SU-DHL-6 (cell line): ENCODE data around the gene CD1B.
A peak's percentile ranks its signal among the peaks of the same experiment; 100 is the strongest.

Source experiments
- H2AFZ ChIP-seq: fragments of 200-600 bp; sonication (generic); 2 replicates; pipeline ENCODE4 v1.6.1; 2014; ENCODE audit warnings: low read depth, mild to moderate bottlenecking, moderate library complexity, mixed read lengths, antibody characterized with exemption, low read length; ENCODE audit not compliant: severe bottlenecking
- H3F3A ChIP-seq: fragments of 200-600 bp; shearing (Covaris generic); 2 replicates; pipeline ENCODE4 v1.6.0; 2016; ENCODE audit warnings: antibody characterized with exemption, mild to moderate bottlenecking; ENCODE audit not compliant: insufficient read depth
- H3K27ac ChIP-seq: fragments of 200-600 bp; sonication (generic); 2 replicates; pipeline ENCODE4 v1.5.1; 2016; ENCODE audit warnings: low read depth, mild to moderate bottlenecking, low read length, moderate library complexity, mixed read lengths
- H3K27me3 ChIP-seq: fragments of 200-600 bp; sonication (generic), shearing (Covaris generic); 2 replicates; pipeline ENCODE4 v1.6.0; 2014; ENCODE audit warnings: mild to moderate bottlenecking, low read length
- H3K36me3 ChIP-seq: fragments of 200-600 bp; sonication (generic); 2 replicates; pipeline ENCODE4 v1.6.1; 2014; ENCODE audit warnings: mild to moderate bottlenecking, low read length, mixed read lengths
- H3K4me2 ChIP-seq: fragments of 300-600, 200-600 bp; shearing (Covaris generic), sonication (generic); 2 replicates; pipeline ENCODE4 v1.6.0; 2014; ENCODE audit warnings: low read length, low read depth, mild to moderate bottlenecking; ENCODE audit not compliant: poor library complexity, severe bottlenecking
- H3K4me3 ChIP-seq: fragments of 200-600 bp; sonication (generic); 2 replicates; pipeline ENCODE4 v1.5.1; 2014; ENCODE audit warnings: antibody characterized with exemption, low read length, mild to moderate bottlenecking, mixed read lengths; ENCODE audit not compliant: insufficient read depth, poor library complexity, severe bottlenecking
- H3K79me2 ChIP-seq: fragments of 200-600 bp; sonication (generic); 2 replicates; pipeline ENCODE4 v1.6.1; 2014; ENCODE audit warnings: mild to moderate bottlenecking, low read length, moderate library complexity; ENCODE audit not compliant: insufficient read depth
- H3K9ac ChIP-seq: fragments of 200-600 bp; sonication (generic); 2 replicates; pipeline ENCODE4 v1.7.0; 2014; ENCODE audit warnings: mild to moderate bottlenecking, low read length
- H3K9me2 ChIP-seq: fragments of 200-600 bp; sonication (generic); replicated peaks from 2 replicates; pipeline ENCODE4 v1.6.1; 2014; ENCODE audit warnings: low read length; ENCODE audit not compliant: insufficient read depth
- H3K9me3 ChIP-seq: fragments of 200-600 bp; sonication (generic); 2 replicates; pipeline ENCODE4 v1.6.1; 2014; ENCODE audit warnings: low read length, mixed read lengths; ENCODE audit not compliant: insufficient read depth
- H4K20me1 ChIP-seq: fragments of 200-600 bp; sonication (generic); 2 replicates; pipeline ENCODE4 v1.6.1; 2014; ENCODE audit warnings: low read depth, mild to moderate bottlenecking, antibody characterized with exemption, low read length, moderate library complexity, mixed read lengths
- EZH2phosphoT487 ChIP-seq: fragments of 200-600 bp; sonication (generic), shearing (Covaris generic); conservative IDR thresholded peaks from 2 replicates; pipeline ENCODE4 v1.6.1; 2018; ENCODE audit warnings: mild to moderate bottlenecking, antibody characterized with exemption, low read length, moderate library complexity, mixed read lengths
- TF ChIP-seq, protein P1 (sequence below): fragments of 200-600 bp; sonication (generic); IDR thresholded peaks from one replicate; pipeline ENCODE4 v1.5.1; 2017; ENCODE audit warnings: antibody characterized with exemption, mild to moderate bottlenecking, low read length, moderate library complexity; ENCODE audit not compliant: insufficient read depth, poor library complexity, severe bottlenecking

CD1B gene

DNA sequence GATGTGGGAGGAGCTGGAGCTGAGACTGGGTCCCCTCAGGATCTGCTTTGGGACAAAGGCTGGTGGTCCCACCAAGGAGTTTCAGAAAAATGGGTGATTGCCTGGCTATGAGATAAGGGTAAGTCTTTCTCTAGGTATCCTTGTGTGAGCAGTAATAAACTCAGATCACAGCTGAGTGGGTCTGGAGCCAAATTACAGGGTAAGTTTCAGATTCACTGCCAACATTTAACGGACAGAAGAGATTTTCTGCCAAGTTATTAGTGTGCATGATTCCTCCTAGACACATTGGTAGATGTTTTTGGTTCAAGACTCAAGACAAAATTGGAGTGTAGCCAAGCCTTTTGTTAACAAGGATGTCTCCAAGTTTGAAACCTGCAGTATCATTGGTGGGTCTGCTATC, 7.5 kb downstream of the CD1B start:
- Histone ChIP-seq H3K36me3 (no peaks in the 10 kb centered on the region), H2AFZ (no peak overlapping the region), H3K4me3 (no peak overlapping the region), H3F3A (no peaks in the 10 kb centered on the region), H3K79me2 (no peaks in the 10 kb centered on the region), H3K9me2 (no peaks in the 10 kb centered on the region), H3K9ac (no peak overlapping the region), H3K27me3 (no peaks in the 10 kb centered on the region), H3K9me3 (no peaks in the 10 kb centered on the region), H4K20me1 (no peaks in the 10 kb centered on the region), H3K27ac (no peak overlapping the region), H3K4me2 (no peak overlapping the region)
- TF ChIP-seq, protein P1, sequence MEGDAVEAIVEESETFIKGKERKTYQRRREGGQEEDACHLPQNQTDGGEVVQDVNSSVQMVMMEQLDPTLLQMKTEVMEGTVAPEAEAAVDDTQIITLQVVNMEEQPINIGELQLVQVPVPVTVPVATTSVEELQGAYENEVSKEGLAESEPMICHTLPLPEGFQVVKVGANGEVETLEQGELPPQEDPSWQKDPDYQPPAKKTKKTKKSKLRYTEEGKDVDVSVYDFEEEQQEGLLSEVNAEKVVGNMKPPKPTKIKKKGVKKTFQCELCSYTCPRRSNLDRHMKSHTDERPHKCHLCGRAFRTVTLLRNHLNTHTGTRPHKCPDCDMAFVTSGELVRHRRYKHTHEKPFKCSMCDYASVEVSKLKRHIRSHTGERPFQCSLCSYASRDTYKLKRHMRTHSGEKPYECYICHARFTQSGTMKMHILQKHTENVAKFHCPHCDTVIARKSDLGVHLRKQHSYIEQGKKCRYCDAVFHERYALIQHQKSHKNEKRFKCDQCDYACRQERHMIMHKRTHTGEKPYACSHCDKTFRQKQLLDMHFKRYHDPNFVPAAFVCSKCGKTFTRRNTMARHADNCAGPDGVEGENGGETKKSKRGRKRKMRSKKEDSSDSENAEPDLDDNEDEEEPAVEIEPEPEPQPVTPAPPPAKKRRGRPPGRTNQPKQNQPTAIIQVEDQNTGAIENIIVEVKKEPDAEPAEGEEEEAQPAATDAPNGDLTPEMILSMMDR = no peak
- TF ChIP-seq EZH2phosphoT487 = no peak

DNA sequence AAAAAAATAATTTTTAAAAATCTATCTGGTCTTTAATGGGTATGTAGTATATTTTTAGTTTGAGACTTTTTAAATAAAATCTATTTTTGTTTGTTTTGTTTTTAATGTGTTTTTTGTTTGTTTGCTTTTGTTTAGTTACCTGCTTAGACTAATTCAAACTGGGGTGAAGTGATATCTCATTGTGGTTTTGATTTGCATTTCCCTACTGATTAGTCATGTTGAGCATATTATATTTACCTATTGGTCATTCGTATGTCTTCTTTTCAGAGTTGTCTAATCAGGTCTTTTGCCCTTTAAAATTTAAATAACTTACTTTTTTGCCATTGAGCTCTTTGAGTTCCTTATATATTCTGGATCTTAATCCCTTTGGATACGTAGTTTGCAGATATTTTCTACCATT, 20.3 kb downstream of the CD1B start:
- H3F3A ChIP-seq = peaks cover 11% of the 10 kb centered on the region; the same call in 1 of the 2 replicates
- H3K9me3 ChIP-seq = no peaks in the 10 kb centered on the region
- peak overlapping the region; percentile 36 for H3K4me2 ChIP-seq
- no peaks in the 10 kb centered on the region for H4K20me1 ChIP-seq
- no peak for TF ChIP-seq EZH2phosphoT487
- TF ChIP-seq, protein P1 = no peak
- H3K79me2 ChIP-seq = no peaks in the 10 kb centered on the region
- H3K9ac ChIP-seq = no peak overlapping the region
- H3K36me3 ChIP-seq = no peaks in the 10 kb centered on the region
- no peak overlapping the region for H3K4me3 ChIP-seq
- peak overlapping the region; percentile 72 for H3K27ac ChIP-seq
- no peak overlapping the region for H2AFZ ChIP-seq
- H3K9me2 ChIP-seq = no peaks in the 10 kb centered on the region
- H3K27me3 ChIP-seq = no peaks in the 10 kb centered on the region

DNA sequence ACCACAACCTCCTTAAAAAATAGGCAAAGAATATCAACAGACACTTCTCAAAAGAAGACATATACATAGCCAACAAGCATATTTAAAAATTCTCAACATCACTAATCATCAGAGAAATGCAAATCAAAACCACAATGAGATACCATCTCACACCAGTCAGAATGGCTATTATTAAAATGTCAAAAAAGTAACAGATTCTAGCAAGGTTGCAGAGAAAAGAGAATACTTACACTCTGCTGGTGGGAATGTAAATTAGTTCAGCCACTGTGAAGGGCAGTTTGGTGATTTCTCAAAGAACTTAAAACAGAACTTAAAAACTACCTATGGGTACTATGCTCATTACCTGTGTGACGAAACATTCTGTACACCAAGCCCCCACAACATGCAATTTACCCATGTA, 20.7 kb downstream of the CD1B start:
- H3K27me3 ChIP-seq = no peaks in the 10 kb centered on the region
- H4K20me1 ChIP-seq = no peaks in the 10 kb centered on the region
- TF ChIP-seq, protein P1 = no peak
- TF ChIP-seq EZH2phosphoT487 = no peak
- no peaks in the 10 kb centered on the region for H3K36me3 ChIP-seq
- no peak overlapping the region for H3K4me3 ChIP-seq
- no peaks in the 10 kb centered on the region for H3K79me2 ChIP-seq
- H2AFZ ChIP-seq = no peak overlapping the region
- H3F3A ChIP-seq = peaks cover 11% of the 10 kb centered on the region; the same call in 1 of the 2 replicates
- no peaks in the 10 kb centered on the region for H3K9me3 ChIP-seq
- peak overlapping the region; percentile 72 for H3K27ac ChIP-seq
- no peak overlapping the region for H3K9ac ChIP-seq
- H3K9me2 ChIP-seq = no peaks in the 10 kb centered on the region
- peak overlapping the region; percentile 36 for H3K4me2 ChIP-seq

DNA sequence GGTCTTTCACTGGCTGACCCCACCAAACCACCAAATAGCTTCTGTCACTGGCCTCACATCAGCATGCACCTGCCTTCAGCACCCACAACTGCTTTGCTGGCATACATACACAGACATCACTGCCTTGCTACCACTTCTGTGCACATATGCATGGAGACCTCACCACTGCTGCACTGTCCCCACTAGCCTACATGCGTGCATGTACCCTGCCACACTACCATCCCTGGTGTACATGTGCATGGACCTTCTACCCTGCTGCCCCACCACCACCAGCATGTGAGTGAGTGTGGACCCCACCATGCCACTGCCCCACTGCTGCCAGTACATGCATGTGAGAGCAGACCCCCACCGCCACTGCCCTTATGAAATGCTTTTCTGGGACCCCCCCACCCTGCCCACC, 35.5 kb downstream of the CD1B start:
- TF ChIP-seq, protein P1 = no peak
- no peak for TF ChIP-seq EZH2phosphoT487

More for the DNA sequence above, 35.5 kb downstream of the CD1B start:
- Histone ChIP-seq H3K9me2 (no peaks in the 10 kb centered on the region), H3F3A (no peaks in the 10 kb centered on the region), H4K20me1 (no peaks in the 10 kb centered on the region), H3K36me3 (no peaks in the 10 kb centered on the region), H3K27ac (no peak overlapping the region), H2AFZ (no peak overlapping the region), H3K27me3 (no peaks in the 10 kb centered on the region), H3K9ac (no peak overlapping the region), H3K4me3 (no peak overlapping the region), H3K9me3 (no peaks in the 10 kb centered on the region), H3K4me2 (no peak overlapping the region), H3K79me2 (no peaks in the 10 kb centered on the region)
